HCT116 (cell line): ENCODE data around the gene OTOGL.

Source experiments
- CEBPB ChIP-seq: IDR thresholded peaks from 2 replicates; pipeline ENCODE4 v1.6.1; 2012; ENCODE audit warnings: low read depth
- EZH2phosphoT487 ChIP-seq: fragments of 200-600 bp; IDR thresholded peaks from 2 replicates; pipeline ENCODE4 v1.6.1; 2018; ENCODE audit warnings: antibody characterized with exemption, borderline replicate concordance
- POLR2A ChIP-seq: IDR thresholded peaks from 2 replicates; pipeline ENCODE4 v1.7.0; 2011; ENCODE audit warnings: borderline replicate concordance; ENCODE audit not compliant: insufficient read depth, insufficient read length; ENCODE audit errors: extremely low read depth

DNA sequence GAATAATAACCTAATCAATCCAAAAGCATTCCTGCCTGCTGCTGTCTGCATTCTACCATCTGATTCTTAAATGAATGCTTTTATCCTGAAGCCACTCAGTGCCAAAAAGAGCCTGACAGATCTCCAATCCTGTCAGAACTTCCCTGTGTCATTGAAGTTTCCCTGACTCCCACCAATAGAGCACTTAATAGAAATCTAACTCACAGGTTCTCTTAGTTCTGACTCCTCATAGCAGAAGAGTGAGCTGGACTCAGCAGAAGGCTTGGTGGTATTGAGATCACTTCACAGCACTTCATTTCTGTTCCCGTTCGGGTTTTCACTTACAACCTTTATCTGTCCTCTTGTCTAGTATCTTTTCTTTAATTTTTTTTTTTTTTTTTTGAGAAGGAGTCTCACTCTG is 102.6 kb downstream of the OTOGL start:
- TF ChIP-seq CEBPB, result no peak
- TF ChIP-seq POLR2A, result no peak
- TF ChIP-seq EZH2phosphoT487, result no peak
